ENCODE data around the gene SEPTIN5.

- TF ChIP-seq CTCF (IDR thresholded peaks at IDR 0.05; ENCODE audit: insufficient read depth, low read length, poor library complexity, severe bottlenecking) (no peak), EZH2phosphoT487 (conservative IDR thresholded peaks at IDR 0.05; ENCODE audit: low read length) (no peak)
Observed at GRCh38 chr22:19674929-19675253, 39.4 kb upstream of the SEPTIN5 start.

Measured in SU-DHL-6 (cell line).